ENCODE results near the gene KIAA1217.

GRCh38 chr10:24481241-24481640, 272.3 kb downstream of the KIAA1217 start:
- TF ChIP-seq CTCF (conservative IDR thresholded peaks at IDR 0.05 in 1 of 2, IDR thresholded peaks at IDR 0.05 in 1 of 2; ENCODE audit: extremely low read depth in 1 of 2, insufficient read depth in 1 of 2, low read depth in 1 of 2, low read length in 2 of 2) (no peak), EZH2 (IDR thresholded peaks at IDR 0.05; ENCODE audit: borderline replicate concordance, low read length) (no peak)
